ENCODE results near the gene SLC33A1.

Gene SLC33A1

DNA sequence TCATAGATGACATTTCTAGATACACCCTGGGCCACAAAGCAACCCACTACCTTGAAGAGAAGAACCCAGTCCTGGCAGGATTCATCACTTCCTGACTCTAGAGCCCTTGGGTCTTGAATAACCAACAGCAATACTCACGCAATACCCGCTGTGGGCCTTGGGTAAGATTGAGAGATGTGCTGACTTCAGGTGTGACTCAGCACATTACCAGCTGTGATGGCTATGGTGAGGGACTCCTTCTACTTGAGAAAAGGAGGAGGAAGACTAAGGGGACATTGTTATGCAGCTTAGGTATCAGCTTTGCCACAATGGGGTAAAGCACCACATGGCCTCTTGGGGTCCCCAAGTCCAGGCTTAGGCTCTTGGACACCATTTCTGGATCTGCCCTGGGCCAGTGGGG is 63.0 kb downstream of the SLC33A1 start:
- Histone ChIP-seq H3K9me3 (ENCODE audit: control insufficient read depth, low read length) (no peaks in the 10 kb centered on the region), H3K4me1 (ENCODE audit: control insufficient read depth, insufficient read depth, low read length) (no peaks in the 10 kb centered on the region), H3K27me3 (ENCODE audit: control insufficient read depth, insufficient read depth, low read length, poor library complexity, severe bottlenecking) (no peaks in the 10 kb centered on the region), H3K36me3 (ENCODE audit: control insufficient read depth, insufficient read depth, low read length) (no peaks in the 10 kb centered on the region), H3K4me3 (ENCODE audit: insufficient read depth, low read depth, low read length) (no peak overlapping the region), H3K27ac (ENCODE audit: insufficient read depth, low read depth, low read length, poor library complexity, severe bottlenecking) (no peak overlapping the region)
- WGBS, 2 experiments: 99 to 100% methylated on average over 2 of the region's 2 CpGs

DNA sequence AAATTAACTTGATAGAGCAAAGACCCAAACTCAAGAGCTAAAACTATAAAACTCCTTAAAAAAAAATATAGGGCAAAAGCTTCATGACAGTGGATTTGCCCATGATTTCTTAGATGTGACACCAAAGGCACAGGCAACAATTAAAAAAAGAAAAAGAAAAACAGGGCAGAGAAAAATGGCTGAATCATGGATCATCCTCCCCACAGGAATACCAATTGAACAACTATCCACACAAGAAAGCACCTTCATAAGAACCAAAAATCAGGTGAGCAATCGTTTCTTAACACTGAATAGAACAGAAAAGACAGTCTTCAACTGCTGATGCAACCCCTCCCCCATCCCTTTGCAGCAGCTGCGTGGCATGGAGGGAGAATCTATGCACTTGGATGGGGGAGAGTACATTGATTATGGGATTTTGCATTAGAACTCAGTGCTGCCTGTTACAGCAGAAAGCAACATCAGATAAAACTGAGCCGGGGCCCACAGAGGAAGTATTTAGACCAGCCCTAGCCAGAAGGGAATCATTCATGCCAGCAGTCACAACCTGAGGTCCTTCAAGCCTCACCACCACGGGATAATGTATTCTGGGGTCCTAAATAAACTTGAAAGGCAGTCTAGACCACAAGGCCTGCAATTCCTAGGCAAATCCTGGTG is 63.8 kb downstream of the SLC33A1 start:
- 80 to 87% methylated on average over 4 of the region's 4 CpGs for WGBS, 2 experiments
- H3K4me1 ChIP-seq (ENCODE audit: control insufficient read depth, insufficient read depth, low read length): no peaks in the 10 kb centered on the region
- no peaks in the 10 kb centered on the region for H3K36me3 ChIP-seq (ENCODE audit: control insufficient read depth, insufficient read depth, low read length)
- H3K4me3 ChIP-seq (ENCODE audit: insufficient read depth, low read depth, low read length): no peak overlapping the region
- no peaks in the 10 kb centered on the region for H3K9me3 ChIP-seq (ENCODE audit: control insufficient read depth, low read length)
- no peak overlapping the region for H3K27ac ChIP-seq (ENCODE audit: insufficient read depth, low read depth, low read length, poor library complexity, severe bottlenecking)
- H3K27me3 ChIP-seq (ENCODE audit: control insufficient read depth, insufficient read depth, low read length, poor library complexity, severe bottlenecking): no peaks in the 10 kb centered on the region

DNA sequence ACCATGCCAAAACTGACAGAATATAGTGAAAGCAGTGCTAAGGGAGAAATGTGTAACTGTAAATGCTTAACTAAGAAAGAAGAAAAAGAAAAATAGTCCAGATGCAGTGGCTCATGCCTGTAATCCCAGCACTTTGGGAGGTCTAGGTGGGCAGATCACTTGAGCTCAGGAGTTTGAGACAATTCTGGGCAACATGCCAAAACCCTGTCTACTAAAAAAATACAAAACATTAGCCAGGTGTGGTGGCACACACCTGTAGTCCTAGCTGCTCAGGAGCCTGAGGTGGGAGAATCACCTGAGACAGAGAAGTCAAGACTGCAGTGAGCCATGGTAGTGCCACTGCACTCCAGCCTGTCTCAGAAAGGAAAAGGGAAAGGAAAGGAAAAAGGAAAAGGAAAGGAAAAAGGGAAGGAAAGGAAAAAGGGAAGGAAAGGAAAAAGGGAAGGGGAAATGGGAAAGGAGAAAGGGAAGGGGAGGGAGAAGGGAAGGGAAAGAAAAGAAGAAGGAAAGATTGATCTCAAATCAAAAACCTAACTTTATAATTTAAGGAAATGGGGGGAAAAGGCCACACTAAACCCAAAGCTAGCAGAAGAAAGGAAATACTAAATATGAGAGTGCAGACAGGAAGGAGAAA is 68.4 kb downstream of the SLC33A1 start:
- Histone ChIP-seq H3K27ac (ENCODE audit: insufficient read depth, low read depth, low read length, poor library complexity, severe bottlenecking) (no peak overlapping the region), H3K9me3 (ENCODE audit: control insufficient read depth, low read length) (no peaks in the 10 kb centered on the region), H3K4me3 (ENCODE audit: insufficient read depth, low read depth, low read length) (no peak overlapping the region), H3K4me1 (ENCODE audit: control insufficient read depth, insufficient read depth, low read length) (no peaks in the 10 kb centered on the region), H3K27me3 (ENCODE audit: control insufficient read depth, insufficient read depth, low read length, poor library complexity, severe bottlenecking) (no peaks in the 10 kb centered on the region), H3K36me3 (ENCODE audit: control insufficient read depth, insufficient read depth, low read length) (no peaks in the 10 kb centered on the region)

DNA sequence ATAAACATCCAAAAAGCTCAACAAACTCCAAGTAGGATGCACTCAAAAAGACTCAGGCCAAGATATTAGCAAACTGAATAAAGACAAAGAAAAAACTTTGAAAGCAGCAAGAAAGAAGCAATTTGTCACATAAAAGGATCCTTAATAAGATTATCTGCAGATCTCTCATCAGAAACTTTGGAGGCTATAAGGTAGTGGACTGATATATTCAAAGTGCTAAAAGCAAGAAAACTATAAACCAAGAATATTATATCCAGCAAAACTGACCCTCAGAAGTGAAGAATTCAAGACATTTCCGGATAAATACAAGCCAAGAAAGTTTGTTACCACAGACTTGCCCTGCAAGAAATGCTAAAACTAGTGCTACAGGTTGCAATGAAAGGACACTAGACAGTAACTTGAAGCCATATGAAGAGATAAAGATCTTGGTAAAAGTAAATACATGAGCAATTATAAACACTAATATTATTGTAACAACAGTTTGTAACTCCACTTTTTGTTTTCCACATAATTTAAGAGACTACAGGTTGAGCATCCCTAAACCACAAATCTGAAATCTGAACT is 71.8 kb downstream of the SLC33A1 start:
- no peaks in the 10 kb centered on the region for H3K4me1 ChIP-seq (ENCODE audit: control insufficient read depth, insufficient read depth, low read length)
- no peaks in the 10 kb centered on the region for H3K36me3 ChIP-seq (ENCODE audit: control insufficient read depth, insufficient read depth, low read length)
- no peaks in the 10 kb centered on the region for H3K27me3 ChIP-seq (ENCODE audit: control insufficient read depth, insufficient read depth, low read length, poor library complexity, severe bottlenecking)
- H3K27ac ChIP-seq (ENCODE audit: insufficient read depth, low read depth, low read length, poor library complexity, severe bottlenecking): no peak overlapping the region
- H3K4me3 ChIP-seq (ENCODE audit: insufficient read depth, low read depth, low read length): no peak overlapping the region
- no peaks in the 10 kb centered on the region for H3K9me3 ChIP-seq (ENCODE audit: control insufficient read depth, low read length)
- 91 to 100% methylated on average over 1 of the region's 1 CpG for WGBS, 2 experiments

DNA sequence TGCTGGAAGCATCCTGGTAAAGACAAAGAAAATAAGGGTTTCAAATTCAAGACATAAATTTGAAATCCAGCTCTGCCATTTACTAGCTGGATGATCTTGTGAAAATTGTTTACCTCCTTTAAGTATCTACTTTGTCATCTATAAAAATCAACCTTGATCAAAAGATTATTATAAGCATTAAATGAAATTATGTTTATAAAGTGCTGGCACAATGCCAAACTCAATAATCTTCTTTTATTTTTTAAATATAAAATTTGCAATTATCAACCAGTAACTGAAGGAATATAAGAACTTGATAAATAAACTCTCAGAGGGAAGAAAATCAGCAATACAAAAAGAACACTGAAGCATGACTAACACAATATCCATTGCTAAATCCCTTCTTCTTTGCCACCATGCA is 73.9 kb downstream of the SLC33A1 start:
- no peaks in the 10 kb centered on the region for H3K9me3 ChIP-seq (ENCODE audit: control insufficient read depth, low read length)
- H3K36me3 ChIP-seq (ENCODE audit: control insufficient read depth, insufficient read depth, low read length): no peaks in the 10 kb centered on the region
- H3K4me1 ChIP-seq (ENCODE audit: control insufficient read depth, insufficient read depth, low read length): no peaks in the 10 kb centered on the region
- H3K27ac ChIP-seq (ENCODE audit: insufficient read depth, low read depth, low read length, poor library complexity, severe bottlenecking): no peak overlapping the region
- H3K4me3 ChIP-seq (ENCODE audit: insufficient read depth, low read depth, low read length): no peak overlapping the region
- no peaks in the 10 kb centered on the region for H3K27me3 ChIP-seq (ENCODE audit: control insufficient read depth, insufficient read depth, low read length, poor library complexity, severe bottlenecking)

DNA sequence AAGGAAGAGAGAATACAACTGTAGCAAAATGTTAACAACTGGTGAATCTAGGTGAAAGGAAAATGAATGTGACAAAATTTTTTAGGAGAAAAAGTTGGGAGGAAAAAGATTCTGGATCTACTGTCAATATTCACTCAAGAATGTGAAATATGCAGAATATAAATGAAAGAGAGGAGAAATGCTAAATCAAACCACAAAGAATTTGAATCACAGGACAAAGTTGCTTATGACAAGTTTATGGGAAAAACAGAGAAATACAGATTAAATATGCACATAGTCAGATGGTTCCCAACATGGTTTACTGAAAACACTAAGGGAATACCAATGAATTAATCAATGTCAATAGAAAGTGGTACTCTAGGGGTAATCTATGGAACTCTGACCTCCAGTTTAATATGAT is 75.8 kb downstream of the SLC33A1 start:
- no peak overlapping the region for H3K4me3 ChIP-seq (ENCODE audit: insufficient read depth, low read depth, low read length)
- no peaks in the 10 kb centered on the region for H3K27me3 ChIP-seq (ENCODE audit: control insufficient read depth, insufficient read depth, low read length, poor library complexity, severe bottlenecking)
- no peaks in the 10 kb centered on the region for H3K36me3 ChIP-seq (ENCODE audit: control insufficient read depth, insufficient read depth, low read length)
- H3K4me1 ChIP-seq (ENCODE audit: control insufficient read depth, insufficient read depth, low read length): no peaks in the 10 kb centered on the region
- H3K9me3 ChIP-seq (ENCODE audit: control insufficient read depth, low read length): no peaks in the 10 kb centered on the region
- no peak overlapping the region for H3K27ac ChIP-seq (ENCODE audit: insufficient read depth, low read depth, low read length, poor library complexity, severe bottlenecking)

DNA sequence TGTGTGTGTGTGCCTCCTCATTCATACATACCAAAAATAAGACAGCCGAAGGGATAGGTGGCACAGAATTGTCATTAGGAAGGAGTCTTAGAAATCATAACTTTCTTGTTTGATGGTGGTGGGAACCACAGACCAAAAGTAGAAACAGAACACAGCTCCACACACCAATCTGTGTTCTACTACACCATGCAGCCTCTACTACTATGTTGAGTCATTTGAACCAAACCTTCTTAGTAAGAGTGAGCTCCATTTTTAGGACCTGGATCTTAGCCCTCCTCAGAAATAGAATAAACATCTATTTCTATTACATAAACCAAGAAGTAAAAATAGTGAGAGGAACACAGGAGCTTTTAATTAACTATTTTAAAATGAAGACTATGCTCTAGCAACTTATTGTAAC is 81.4 kb downstream of the SLC33A1 start:
- Histone ChIP-seq H3K4me3 (ENCODE audit: insufficient read depth, low read depth, low read length) (no peak overlapping the region), H3K9me3 (ENCODE audit: control insufficient read depth, low read length) (no peaks in the 10 kb centered on the region), H3K27me3 (ENCODE audit: control insufficient read depth, insufficient read depth, low read length, poor library complexity, severe bottlenecking) (no peaks in the 10 kb centered on the region), H3K4me1 (ENCODE audit: control insufficient read depth, insufficient read depth, low read length) (no peaks in the 10 kb centered on the region), H3K27ac (ENCODE audit: insufficient read depth, low read depth, low read length, poor library complexity, severe bottlenecking) (no peak overlapping the region), H3K36me3 (ENCODE audit: control insufficient read depth, insufficient read depth, low read length) (peaks cover 7% of the 10 kb centered on the region)
- WGBS, 2 experiments: 100% methylated on average over 1 of the region's 1 CpG; no CpG with 5 or more reads in 1 of the 2 experiments

DNA sequence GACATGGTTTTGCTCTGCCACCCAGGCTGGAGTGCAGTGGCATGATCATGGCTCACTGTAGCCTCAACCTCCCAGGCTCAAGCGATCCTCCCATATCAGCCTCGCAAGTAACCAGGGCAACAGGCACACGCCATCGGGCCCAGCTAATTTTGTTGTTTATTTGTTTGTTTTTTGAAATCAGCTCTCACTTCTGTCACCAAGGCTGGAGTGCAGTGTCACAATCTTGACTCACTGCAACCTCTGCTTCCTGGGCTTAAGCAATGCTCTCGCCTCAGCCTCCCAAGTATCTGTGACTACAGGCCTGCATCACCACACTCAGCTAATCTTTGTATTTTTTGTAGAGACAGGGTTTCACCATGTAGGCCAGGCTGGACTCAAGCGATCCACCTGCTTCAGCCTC is 83.1 kb downstream of the SLC33A1 start:
- Histone ChIP-seq H3K27ac (ENCODE audit: insufficient read depth, low read depth, low read length, poor library complexity, severe bottlenecking) (no peak overlapping the region), H3K4me1 (ENCODE audit: control insufficient read depth, insufficient read depth, low read length) (no peaks in the 10 kb centered on the region), H3K9me3 (ENCODE audit: control insufficient read depth, low read length) (no peaks in the 10 kb centered on the region), H3K27me3 (ENCODE audit: control insufficient read depth, insufficient read depth, low read length, poor library complexity, severe bottlenecking) (no peaks in the 10 kb centered on the region), H3K4me3 (ENCODE audit: insufficient read depth, low read depth, low read length) (no peak overlapping the region), H3K36me3 (ENCODE audit: control insufficient read depth, insufficient read depth, low read length) (peaks cover 7% of the 10 kb centered on the region)
- WGBS, 2 experiments: 84% methylated on average over 6 of the region's 6 CpGs

Measured in ectodermal cell (in vitro differentiated cells).